Measurements from ENCODE around the gene SETMAR.

DNA sequence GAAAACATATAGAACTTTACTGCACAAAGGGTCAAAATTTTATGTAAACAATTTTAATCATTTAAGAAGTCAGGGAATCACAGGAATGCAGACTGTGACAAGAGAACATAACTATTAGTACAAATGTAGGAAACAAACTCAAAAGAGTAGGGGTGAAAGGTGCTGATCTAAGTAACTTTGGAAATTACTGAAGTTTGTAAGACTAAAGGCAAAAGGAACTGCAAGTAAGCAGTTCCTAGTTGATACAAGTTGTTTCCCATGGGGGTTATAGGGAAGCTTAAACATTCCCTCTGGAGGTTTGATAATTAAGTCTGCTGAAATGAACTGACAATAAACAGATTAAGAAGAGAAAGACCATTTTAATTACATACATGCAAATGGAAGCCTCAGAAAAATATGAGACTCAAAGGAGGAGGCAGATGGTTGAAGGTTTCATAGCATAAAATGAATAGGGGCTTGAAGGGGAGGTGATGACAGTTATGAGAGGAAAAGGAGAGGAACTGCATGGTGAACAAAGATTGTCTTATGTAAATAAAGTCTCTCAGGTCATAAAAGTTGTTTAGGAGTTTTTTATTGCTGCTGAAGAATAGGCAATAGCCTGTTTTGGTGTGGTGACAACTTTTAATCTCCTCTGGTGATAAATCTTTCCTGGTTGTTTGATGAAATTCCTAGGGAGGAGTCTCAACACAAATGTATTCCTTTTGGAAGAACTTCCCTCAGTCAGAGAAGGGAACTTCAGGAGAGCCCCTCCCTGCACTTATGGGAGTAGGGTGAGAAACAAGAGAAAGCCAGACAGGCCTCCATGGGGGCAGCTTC is 17.1 kb downstream of the SETMAR start:
- TF ChIP-seq, protein P1, sequence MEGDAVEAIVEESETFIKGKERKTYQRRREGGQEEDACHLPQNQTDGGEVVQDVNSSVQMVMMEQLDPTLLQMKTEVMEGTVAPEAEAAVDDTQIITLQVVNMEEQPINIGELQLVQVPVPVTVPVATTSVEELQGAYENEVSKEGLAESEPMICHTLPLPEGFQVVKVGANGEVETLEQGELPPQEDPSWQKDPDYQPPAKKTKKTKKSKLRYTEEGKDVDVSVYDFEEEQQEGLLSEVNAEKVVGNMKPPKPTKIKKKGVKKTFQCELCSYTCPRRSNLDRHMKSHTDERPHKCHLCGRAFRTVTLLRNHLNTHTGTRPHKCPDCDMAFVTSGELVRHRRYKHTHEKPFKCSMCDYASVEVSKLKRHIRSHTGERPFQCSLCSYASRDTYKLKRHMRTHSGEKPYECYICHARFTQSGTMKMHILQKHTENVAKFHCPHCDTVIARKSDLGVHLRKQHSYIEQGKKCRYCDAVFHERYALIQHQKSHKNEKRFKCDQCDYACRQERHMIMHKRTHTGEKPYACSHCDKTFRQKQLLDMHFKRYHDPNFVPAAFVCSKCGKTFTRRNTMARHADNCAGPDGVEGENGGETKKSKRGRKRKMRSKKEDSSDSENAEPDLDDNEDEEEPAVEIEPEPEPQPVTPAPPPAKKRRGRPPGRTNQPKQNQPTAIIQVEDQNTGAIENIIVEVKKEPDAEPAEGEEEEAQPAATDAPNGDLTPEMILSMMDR (IDR thresholded peaks at IDR 0.05) = no peak
- TF ChIP-seq, protein P2, sequence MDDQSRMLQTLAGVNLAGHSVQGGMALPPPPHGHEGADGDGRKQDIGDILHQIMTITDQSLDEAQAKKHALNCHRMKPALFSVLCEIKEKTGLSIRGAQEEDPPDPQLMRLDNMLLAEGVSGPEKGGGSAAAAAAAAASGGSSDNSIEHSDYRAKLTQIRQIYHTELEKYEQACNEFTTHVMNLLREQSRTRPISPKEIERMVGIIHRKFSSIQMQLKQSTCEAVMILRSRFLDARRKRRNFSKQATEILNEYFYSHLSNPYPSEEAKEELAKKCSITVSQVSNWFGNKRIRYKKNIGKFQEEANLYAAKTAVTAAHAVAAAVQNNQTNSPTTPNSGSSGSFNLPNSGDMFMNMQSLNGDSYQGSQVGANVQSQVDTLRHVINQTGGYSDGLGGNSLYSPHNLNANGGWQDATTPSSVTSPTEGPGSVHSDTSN (IDR thresholded peaks at IDR 0.05) = no peak
- TF ChIP-seq POLR2AphosphoS5 (IDR thresholded peaks at IDR 0.05; ENCODE audit: low read depth, low read length) = no peak

All from SK-N-SH (cell line).